Kidney (tissue), 14 donors: ENCODE data around the gene POLR1B. TPM values are rescaled to one million over a fixed set of nuclear protein-coding genes. Genes with fewer than 3 reads are reported as not detected.
"Not testable (repeated sequence)": the region's sequence is repeated elsewhere in the genome, so short reads cannot be mapped to it uniquely, and the experiment has no call there.

Source experiments
- DNase-seq, 5 donors: peaks; one replicate each; pipeline ENCODE4 v3.0.0-alpha.2; 2013 to 2020
- FAIRE-seq: peaks from 2 replicates; lab custom pipeline; 2012; peaks lifted over from hg19 to GRCh38; lab: Jason Lieb, UNC
- H3K27ac ChIP-seq, 2 donors: one replicate each; pipeline ENCODE4 v1.7.0; 2013; ENCODE audit warnings: low read depth in 2 of 2, low read length in 2 of 2, inconsistent platforms in 1 of 2
- H3K27me3 ChIP-seq: one replicate; pipeline ENCODE4 v1.7.1; 2013; ENCODE audit warnings: low read length, inconsistent platforms; ENCODE audit not compliant: control insufficient read depth, insufficient read depth
- H3K36me3 ChIP-seq, 3 donors: one replicate each; pipeline versions ENCODE4 v1.7.0 to v1.7.1; 2013; ENCODE audit warnings: low read length in 3 of 3, control low read depth in 1 of 3, inconsistent platforms in 1 of 3; ENCODE audit not compliant: insufficient read depth in 3 of 3, control insufficient read depth in 2 of 3
- H3K4me1 ChIP-seq, 3 donors: one replicate each; pipeline versions ENCODE4 v1.7.0 to v1.7.1; 2013; ENCODE audit warnings: low read length in 3 of 3, inconsistent platforms in 1 of 3, low read depth in 1 of 3; ENCODE audit not compliant: control insufficient read depth in 2 of 3, insufficient read depth in 2 of 3
- H3K4me3 ChIP-seq, 3 donors: one replicate each; pipeline versions ENCODE4 v1.7.0 to v1.8.1; 2013; ENCODE audit warnings: low read length in 3 of 3, control low read depth in 1 of 3, inconsistent platforms in 1 of 3
- H3K9ac ChIP-seq, 3 donors: one replicate each; pipeline versions ENCODE4 v1.7.0 to v1.7.1; 2013; ENCODE audit warnings: low read length in 3 of 3, control low read depth in 1 of 3, inconsistent platforms in 1 of 3
- H3K9me3 ChIP-seq, 3 donors: one replicate each; pipeline versions ENCODE4 v1.7.0 to v1.7.1; 2013; ENCODE audit warnings: low read length in 3 of 3, control low read depth in 1 of 3, inconsistent platforms in 1 of 3; ENCODE audit not compliant: control insufficient read depth in 2 of 3, insufficient read depth in 1 of 3
- CTCF ChIP-seq: IDR thresholded peaks from 3 replicates; pipeline ENCODE4 v1.5.1; 2012; ENCODE audit warnings: mild to moderate bottlenecking, moderate library complexity, borderline replicate concordance; ENCODE audit not compliant: insufficient read depth; ENCODE audit errors: extremely low read depth
- intact Hi-C: fragments of 100-400 bp; cut with DNase I; formaldehyde crosslinking; loops from one replicate; pipeline ENCODE4 v1.11.1; 2022
- polyA plus RNA-seq: library from polyadenylated mRNA; stranded (reverse); fragments of 350-450 nt; fragmentation: Illumina TruSeq; extraction: RNeasy Lipid Tissue Mini Kit (QIAGEN cat#74804); gene quantifications from one replicate; pipeline ENCODE4 v1.2.3, GENCODE V29; 2014; ENCODE audit warnings: low read depth, low replicate concordance; ENCODE audit not compliant: insufficient read depth
- total RNA-seq: library from RNA; stranded (reverse); fragmentation: NEBNext Ultra II Directional; extraction: Animal tissue kit (Norgen Biotek cat#: 25700); gene quantifications from one replicate; pipeline ENCODE4 v1.2.1, GENCODE V29; 2021
- donor health status: control.
- donor health status: control.
- donor health status: control.
- donor health status: control.
- donor health status: control.
- donor health status: DM: yes; HTN: yes; CAD: no.
- donor health status: Normal renal cell carcinoma (clear cell type).

POLR1B gene
- total and polyA plus RNA-seq, 2 donors from 2014 or later: 6.0 to 24.4 TPM

GRCh38 chr2:112530728-112531127 is 11.5 kb upstream of the POLR1B start:
- H3K27me3 ChIP-seq: no peaks in the 10 kb centered on the region
- intact Hi-C loops: no loop called here
- no peak for DNase-seq
- H3K27ac ChIP-seq: no peak overlapping the region
- peaks cover 0 to 5% (median 0%) of the 10 kb centered on the region in 3 donors for H3K36me3 ChIP-seq
- no peak overlapping the region for H3K9ac ChIP-seq
- H3K9me3 ChIP-seq: no peaks in the 10 kb centered on the region
- no peak for TF ChIP-seq CTCF
- H3K4me3 ChIP-seq: no peak overlapping the region
- FAIRE-seq: no peak
- H3K4me1 ChIP-seq: no peaks in the 10 kb centered on the region

GRCh38 chr2:112534826-112535225 is 7.4 kb upstream of the POLR1B start:
- DNase-seq (no peak), FAIRE-seq (no peak)
- no peak for TF ChIP-seq CTCF
- Histone ChIP-seq H3K4me1 (no peaks in the 10 kb centered on the region), H3K27me3 (no peaks in the 10 kb centered on the region), H3K9ac (no peak overlapping the region), H3K4me3 (no peak overlapping the region), H3K36me3 (peaks cover 0 to 2% (median 0%) of the 10 kb centered on the region in 3 donors), H3K27ac (no peak overlapping the region), H3K9me3 (no peaks in the 10 kb centered on the region)
- intact Hi-C loops: no loop called here

GRCh38 chr2:112536665-112537064 is 5.6 kb upstream of the POLR1B start:
- intact Hi-C loops, FAIRE-seq: not testable (repeated sequence)

GRCh38 chr2:112539306-112539705 is 3.0 kb upstream of the POLR1B start:
- DNase-seq: no peak
- Histone ChIP-seq H3K4me3 (no peak overlapping the region), H3K4me1 (peaks cover 0 to 5% (median 2%) of the 10 kb centered on the region in 3 donors), H3K9me3 (no peaks in the 10 kb centered on the region), H3K36me3 (no peaks in the 10 kb centered on the region), H3K9ac (no peak overlapping the region), H3K27me3 (no peaks in the 10 kb centered on the region), H3K27ac (no peak overlapping the region)
- no peak for TF ChIP-seq CTCF
- intact Hi-C loops: no loop called here
- no peak for FAIRE-seq

More at GRCh38 chr2:112536665-112537064, 5.6 kb upstream of the POLR1B start:
- not testable (repeated sequence) for H3K4me1 ChIP-seq, H3K9ac ChIP-seq, DNase-seq, H3K27me3 ChIP-seq, H3K9me3 ChIP-seq, H3K36me3 ChIP-seq, H3K27ac ChIP-seq, H3K4me3 ChIP-seq
